ENCODE measurements around the gene CAPN7. TPM values are rescaled to one million over a fixed set of nuclear protein-coding genes. Genes with fewer than 3 reads are reported as not detected.

The CAPN7 gene
- total RNA-seq, 2 donors from 2014 or later = 45.1 to 46.7 TPM

- Histone ChIP-seq H3K27ac (no peak overlapping the region), H3K27me3 (replicated peaks; ENCODE audit: insufficient read depth) (no peaks in the 10 kb centered on the region), H3K9me3 (no peaks in the 10 kb centered on the region), H3K4me1 (replicated peaks) (no peaks in the 10 kb centered on the region), H3K4me3 (no peak overlapping the region), H3K36me3 (no peaks in the 10 kb centered on the region)
- intact Hi-C loops (cut with DNase I) = no loop called here
- TF ChIP-seq POLR2A (IDR thresholded peaks at IDR 0.05) (no peak), POLR2AphosphoS5 (IDR thresholded peaks at IDR 0.05) (no peak), CTCF (IDR thresholded peaks at IDR 0.05) (no peak)
- 75% methylated on average over 1 of the region's 1 CpG for WGBS
- no peak for DNase-seq (ENCODE audit: low spot score)
Measured at GRCh38 chr3:15172806-15173205, 33.2 kb upstream of the CAPN7 start.

- Histone ChIP-seq H3K9me3 (no peaks in the 10 kb centered on the region), H3K27me3 (replicated peaks; ENCODE audit: insufficient read depth) (no peaks in the 10 kb centered on the region), H3K4me1 (replicated peaks) (no peaks in the 10 kb centered on the region), H3K4me3 (no peak overlapping the region), H3K27ac (no peak overlapping the region), H3K36me3 (no peaks in the 10 kb centered on the region)
- TF ChIP-seq POLR2AphosphoS5 (IDR thresholded peaks at IDR 0.05) (no peak), POLR2A (IDR thresholded peaks at IDR 0.05) (no peak), CTCF (IDR thresholded peaks at IDR 0.05) (no peak)
- intact Hi-C loops (cut with DNase I) = no loop called here
- WGBS = 92% methylated on average over 8 of the region's 8 CpGs
- DNase-seq (ENCODE audit: low spot score) = no peak
Measured at GRCh38 chr3:15174953-15175352, 31.1 kb upstream of the CAPN7 start.

- Histone ChIP-seq H3K27me3 (replicated peaks; ENCODE audit: insufficient read depth) (no peaks in the 10 kb centered on the region), H3K4me1 (replicated peaks) (no peaks in the 10 kb centered on the region), H3K36me3 (no peaks in the 10 kb centered on the region), H3K27ac (no peak overlapping the region), H3K4me3 (no peak overlapping the region), H3K9me3 (no peaks in the 10 kb centered on the region)
- TF ChIP-seq CTCF (IDR thresholded peaks at IDR 0.05) (no peak), POLR2A (IDR thresholded peaks at IDR 0.05) (no peak), POLR2AphosphoS5 (IDR thresholded peaks at IDR 0.05) (no peak)
- DNase-seq (ENCODE audit: low spot score) = no peak
- intact Hi-C loops (cut with DNase I) = no loop called here
- 97% methylated on average over 1 of the region's 1 CpG for WGBS
Measured at GRCh38 chr3:15175605-15176004, 30.4 kb upstream of the CAPN7 start.

GRCh38 chr3:15180042-15180611 lies 25.9 kb upstream of the CAPN7 start:
- H3K4me1 ChIP-seq (replicated peaks) = no peaks in the 10 kb centered on the region
- no peak overlapping the region for H3K27ac ChIP-seq
- TF ChIP-seq POLR2A (IDR thresholded peaks at IDR 0.05) (no peak), CTCF (IDR thresholded peaks at IDR 0.05) (no peak), POLR2AphosphoS5 (IDR thresholded peaks at IDR 0.05) (no peak)
- intact Hi-C loops (cut with DNase I) = no loop called here
- H3K36me3 ChIP-seq = no peaks in the 10 kb centered on the region
- WGBS = 42% methylated on average over 6 of the region's 6 CpGs
- H3K4me3 ChIP-seq = no peak overlapping the region
- no peaks in the 10 kb centered on the region for H3K27me3 ChIP-seq (replicated peaks; ENCODE audit: insufficient read depth)
- no peak for DNase-seq (ENCODE audit: low spot score)
- H3K9me3 ChIP-seq = no peaks in the 10 kb centered on the region

GRCh38 chr3:15181511-15181910 lies 24.5 kb upstream of the CAPN7 start:
- no peaks in the 10 kb centered on the region for H3K4me1 ChIP-seq (replicated peaks)
- no peak for TF ChIP-seq POLR2AphosphoS5 (IDR thresholded peaks at IDR 0.05)
- no peak for TF ChIP-seq POLR2A (IDR thresholded peaks at IDR 0.05)
- no peak for TF ChIP-seq CTCF (IDR thresholded peaks at IDR 0.05)
- intact Hi-C loops (cut with DNase I) = no loop called here
- H3K27ac ChIP-seq = no peak overlapping the region
- no peaks in the 10 kb centered on the region for H3K36me3 ChIP-seq
- H3K9me3 ChIP-seq = no peaks in the 10 kb centered on the region
- no peaks in the 10 kb centered on the region for H3K27me3 ChIP-seq (replicated peaks; ENCODE audit: insufficient read depth)
- 83% methylated on average over 1 of the region's 1 CpG for WGBS
- no peak for DNase-seq (ENCODE audit: low spot score)
- H3K4me3 ChIP-seq = no peak overlapping the region
